GM23338 (cell line): ENCODE results near the gene FAM167B. TPM values are rescaled to one million over a fixed set of nuclear protein-coding genes. Genes with fewer than 3 reads are reported as not detected.

Experiments used
- ATAC-seq: fragments of 200-7000 bp; cut with Tn5 transposase; 3 replicates; pipeline ENCODE4 v1.9.1; 2020
- DNase-seq: peaks from one replicate; pipeline ENCODE4 v3.0.0-alpha.2; 2015; ENCODE audit warnings: low spot score
- H2AFZ ChIP-seq: fragments of 200-600 bp; sonication (generic); 2 replicates; pipeline ENCODE4 v1.8.0; 2016; ENCODE audit warnings: antibody characterized with exemption, mild to moderate bottlenecking, moderate library complexity
- H3F3A ChIP-seq: fragments of 200-600 bp; sonication (generic); replicated peaks from 2 replicates; pipeline ENCODE4 v1.8.0; 2017; ENCODE audit warnings: antibody characterized with exemption, mixed run types, low read depth
- H3K27ac ChIP-seq: fragments of 200-600 bp; sonication (generic); 2 replicates; pipeline ENCODE4 v1.6.1; 2016; ENCODE audit warnings: low read depth
- H3K27me3 ChIP-seq: fragments of 200-600 bp; sonication (generic); 2 replicates; pipeline ENCODE4 v1.8.0; 2016; ENCODE audit warnings: mild to moderate bottlenecking, mixed run types, moderate library complexity; ENCODE audit not compliant: insufficient read depth
- H3K36me3 ChIP-seq: fragments of 200-600 bp; sonication (generic); 2 replicates; pipeline ENCODE4 v1.8.0; 2016; ENCODE audit warnings: mild to moderate bottlenecking; ENCODE audit not compliant: insufficient read depth
- H3K4me1 ChIP-seq: fragments of 200-600 bp; sonication (generic); 2 replicates; pipeline ENCODE4 v1.8.0; 2016; ENCODE audit warnings: mild to moderate bottlenecking, moderate library complexity; ENCODE audit not compliant: insufficient read depth
- H3K4me2 ChIP-seq: fragments of 200-600 bp; sonication (generic); 2 replicates; pipeline ENCODE4 v1.7.1; 2017; ENCODE audit warnings: mixed run types
- H3K4me3 ChIP-seq: fragments of 200-600 bp; sonication (generic); 2 replicates; pipeline ENCODE4 v1.6.1; 2016; ENCODE audit warnings: mixed run types
- H3K79me2 ChIP-seq: fragments of 200-600 bp; sonication (generic); replicated peaks from 2 replicates; pipeline ENCODE4 v1.8.0; 2017; ENCODE audit warnings: mild to moderate bottlenecking; ENCODE audit not compliant: insufficient read depth
- H3K9me2 ChIP-seq: fragments of 200-600 bp; sonication (generic); 2 replicates; pipeline ENCODE4 v1.8.0; 2017; ENCODE audit not compliant: insufficient read depth
- H4K20me1 ChIP-seq: fragments of 200-600 bp; sonication (generic); replicated peaks from 2 replicates; pipeline ENCODE4 v1.8.0; 2017; ENCODE audit warnings: mild to moderate bottlenecking; ENCODE audit not compliant: insufficient read depth
- H3K27ac Mint-ChIP-seq: 2 replicates; pipeline ENCODE4 v1.8.0; 2020; ENCODE audit warnings: inconsistent platforms, mild to moderate bottlenecking, moderate library complexity, mixed read lengths
- H3K27me3 Mint-ChIP-seq: 3 replicates; pipeline ENCODE4 v1.8.0; 2022; ENCODE audit warnings: low read depth, mild to moderate bottlenecking, moderate library complexity, mixed read lengths, inconsistent platforms; ENCODE audit not compliant: insufficient read depth, poor library complexity
- H3K36me3 Mint-ChIP-seq: 3 replicates; pipeline ENCODE4 v1.8.0; 2021; ENCODE audit warnings: low read depth, mild to moderate bottlenecking, inconsistent platforms, moderate library complexity, mixed read lengths
- H3K4me1 Mint-ChIP-seq: 3 replicates; pipeline ENCODE4 v1.8.0; 2020; ENCODE audit warnings: mild to moderate bottlenecking, inconsistent platforms, mixed read lengths
- H3K4me3 Mint-ChIP-seq: 3 replicates; pipeline ENCODE4 v1.8.0; 2021; ENCODE audit warnings: moderate library complexity, mild to moderate bottlenecking, inconsistent platforms, mixed read lengths
- H3K9me3 Mint-ChIP-seq: 3 replicates; pipeline ENCODE4 v1.8.0; 2020; ENCODE audit warnings: moderate library complexity, mild to moderate bottlenecking, inconsistent platforms, mixed read lengths
- EZH2phosphoT487 ChIP-seq: fragments of 200-600 bp; sonication (generic); IDR thresholded peaks from one replicate; pipeline ENCODE4 v1.8.1; 2018; ENCODE audit warnings: antibody characterized with exemption; ENCODE audit not compliant: unreplicated experiment
- POLR2AphosphoS5 ChIP-seq: IDR thresholded peaks from 2 replicates; pipeline ENCODE4 v1.6.1; 2016; ENCODE audit warnings: antibody characterized with exemption, low read depth
- STAT1 ChIP-seq: IDR thresholded peaks from one replicate; pipeline ENCODE4 v1.6.1; 2016; ENCODE audit warnings: antibody characterized with exemption; ENCODE audit not compliant: unreplicated experiment
- ZNF462 ChIP-seq: fragments of 250-450 bp; sonication (Bioruptor Pico); IDR thresholded peaks from 2 replicates; pipeline ENCODE4 v1.5.0; 2020; ENCODE audit warnings: mild to moderate bottlenecking, moderate library complexity
- polyA plus RNA-seq: library from polyadenylated mRNA; unstranded; fragments of >200 nt; fragmentation: Nextera tagmentation; extraction: Ambion mirVana; gene quantifications from 2 replicates; pipeline ENCODE4 v1.2.1, GENCODE V29; 2016
- total RNA-seq: library from RNA; depleted of rRNA; stranded (reverse); fragments of >200 nt; shearing (Covaris generic); gene quantifications from 2 replicates; pipeline ENCODE4 v1.2.3, GENCODE V29; 2014

The FAM167B gene
- total and polyA plus RNA-seq, 2 experiments from 2014 or later, result 0.31 to 2.2 TPM

GRCh38 chr1:32272557-32273390 is 25.8 kb downstream of the FAM167B start (continued):
- TF ChIP-seq ZNF462 (CRISPR knock-in tag) (no peak), STAT1 (no peak)

GRCh38 chr1:32273391-32274208 is 26.6 kb downstream of the FAM167B start:
- Histone ChIP-seq H3K9me2 (0 out of 2 replicates have a peak, but pooled peaks cover 3% of the 10 kb centered on the region), H3K79me2 (no peaks in the 10 kb centered on the region; the same call in 1 of the 2 replicates), H3K36me3 (peaks cover 6% of the 10 kb centered on the region; the same call in 1 of the 2 replicates), H4K20me1 (no peaks in the 10 kb centered on the region), H3K27ac (peak overlapping the region; percentile 92; the same call in 1 of the 2 replicates), H3K27me3 (0 out of 2 replicates have a peak, but pooled peaks cover 5% of the 10 kb centered on the region), H3K4me2 (peak overlapping the region; percentile 93), H3K4me3 (peak overlapping the region; percentile 65), H3F3A (peaks cover 18% of the 10 kb centered on the region), H2AFZ (peak overlapping the region; percentile 92), H3K4me1 (peaks cover 26% of the 10 kb centered on the region)
- H3K27ac Mint-ChIP-seq, result peak overlapping the region; percentile 95
- peaks cover 39% of the 10 kb centered on the region for H3K4me1 Mint-ChIP-seq
- peak; percentile 95 for DNase-seq
- peak; percentile 83 for ATAC-seq
- H3K9me3 Mint-ChIP-seq, result no peaks in the 10 kb centered on the region
- H3K4me3 Mint-ChIP-seq, result peak overlapping the region; percentile 72
- peaks cover 18% of the 10 kb centered on the region for H3K36me3 Mint-ChIP-seq
- peaks cover 11% of the 10 kb centered on the region for H3K27me3 Mint-ChIP-seq
- TF ChIP-seq POLR2AphosphoS5 (peak; percentile 71), EZH2phosphoT487 (no peak), ZNF462 (CRISPR knock-in tag) (no peak)
